HG02852 (cell line): ENCODE measurements around the gene CTSV.
"Not testable (repeated sequence)": the region's sequence is repeated elsewhere in the genome, so short reads cannot be mapped to it uniquely, and the experiment has no call there.

Experiments used
- ATAC-seq: cut with Tn5 transposase; IDR thresholded peaks from one replicate; pipeline ENCODE4 v1.9.1; 2021; ENCODE audit warnings: mild to moderate bottlenecking, moderate library complexity; ENCODE audit not compliant: unreplicated experiment

The CTSV gene

DNA sequence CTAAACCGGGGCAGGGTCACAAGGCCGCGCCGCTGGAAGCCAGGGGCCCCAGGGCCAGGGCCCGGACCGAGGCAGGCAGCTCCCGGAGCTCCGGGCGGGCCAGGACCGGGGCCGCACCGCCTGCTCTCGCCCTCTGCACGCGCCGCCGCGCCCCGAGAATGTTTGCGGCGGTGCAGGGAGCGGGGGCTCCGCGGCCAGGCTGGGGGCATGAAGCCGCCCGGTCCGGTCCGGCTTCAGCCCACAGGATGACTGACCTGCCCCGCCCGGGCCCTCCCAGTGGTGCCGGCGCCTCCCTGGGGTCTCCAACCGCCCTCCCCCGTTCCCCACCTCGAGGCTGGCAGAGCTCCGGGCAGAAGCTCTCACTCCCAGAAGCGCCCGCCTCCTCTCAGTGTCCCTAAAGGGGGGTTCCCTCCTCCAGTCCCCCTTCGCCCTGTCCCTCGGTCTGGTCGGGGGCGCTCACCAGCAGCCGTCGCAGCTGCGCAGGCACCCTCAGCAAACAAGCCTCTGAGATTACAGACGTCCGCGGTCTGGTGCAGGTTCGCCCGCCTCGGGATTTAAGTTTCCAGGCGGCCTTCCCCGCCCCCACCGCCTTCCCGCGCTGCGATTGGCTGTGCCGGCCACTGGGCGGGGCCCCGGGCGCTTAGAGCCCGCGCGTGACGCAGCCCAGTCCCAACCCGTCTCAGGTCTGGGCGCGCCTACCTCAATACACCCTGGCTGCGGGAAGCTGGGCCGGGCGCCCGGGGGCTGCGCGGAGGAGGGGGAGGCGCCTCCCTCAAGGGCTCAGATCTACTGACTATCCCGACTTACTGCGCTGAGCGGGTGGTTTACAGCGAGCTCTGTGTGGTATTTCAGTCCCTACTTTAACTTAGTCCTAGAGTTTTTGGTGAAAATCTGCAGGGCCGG lies at the start of gene CTSV:
CTSV (minus strand) TSS at position 532 of the 903 bp plus-strand sequence. CDS start 1,099 bp downstream, outside the sequence.
- ATAC-seq, result peak; percentile 97

DNA sequence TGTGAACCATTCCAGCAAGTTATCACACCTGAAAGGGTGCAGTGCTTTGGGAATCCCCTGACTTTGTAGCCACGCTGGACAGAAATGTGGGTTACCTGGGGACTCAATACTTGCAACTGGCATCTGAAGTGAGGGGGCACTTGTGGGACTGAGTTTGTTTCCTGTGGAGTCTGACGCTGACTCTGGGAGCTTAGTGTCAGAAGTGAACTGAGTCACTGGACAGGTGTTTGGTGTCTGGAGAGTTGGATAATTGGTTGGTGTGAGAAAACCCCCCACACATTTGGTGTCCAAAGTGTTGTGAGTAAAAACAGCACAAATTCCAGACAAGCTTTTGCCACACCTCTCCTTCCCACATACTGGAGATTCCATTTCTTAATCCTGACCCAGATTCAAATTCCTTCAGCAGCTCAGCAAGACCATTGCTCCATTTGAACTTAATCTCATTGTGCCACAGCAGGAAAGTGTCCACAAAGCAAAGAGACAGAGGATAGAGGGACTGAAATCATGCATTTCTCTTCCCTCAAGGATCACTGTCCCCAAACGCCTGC lies 48.8 kb upstream of the CTSV start:
- ATAC-seq, result not testable (repeated sequence)

GRCh38 chr9:97084562-97084991 lies 45.6 kb upstream of the CTSV start:
- ATAC-seq, result not testable (repeated sequence)

GRCh38 chr9:97078362-97078761 lies 39.4 kb upstream of the CTSV start:
- ATAC-seq, result no peak

- no peak for ATAC-seq
Measured at GRCh38 chr9:97077452-97078295, 38.7 kb upstream of the CTSV start.

- not testable (repeated sequence) for ATAC-seq
Measured at GRCh38 chr9:97076731-97077451, 37.9 kb upstream of the CTSV start.

GRCh38 chr9:97076238-97076637 lies 37.3 kb upstream of the CTSV start:
- ATAC-seq, result no peak

DNA sequence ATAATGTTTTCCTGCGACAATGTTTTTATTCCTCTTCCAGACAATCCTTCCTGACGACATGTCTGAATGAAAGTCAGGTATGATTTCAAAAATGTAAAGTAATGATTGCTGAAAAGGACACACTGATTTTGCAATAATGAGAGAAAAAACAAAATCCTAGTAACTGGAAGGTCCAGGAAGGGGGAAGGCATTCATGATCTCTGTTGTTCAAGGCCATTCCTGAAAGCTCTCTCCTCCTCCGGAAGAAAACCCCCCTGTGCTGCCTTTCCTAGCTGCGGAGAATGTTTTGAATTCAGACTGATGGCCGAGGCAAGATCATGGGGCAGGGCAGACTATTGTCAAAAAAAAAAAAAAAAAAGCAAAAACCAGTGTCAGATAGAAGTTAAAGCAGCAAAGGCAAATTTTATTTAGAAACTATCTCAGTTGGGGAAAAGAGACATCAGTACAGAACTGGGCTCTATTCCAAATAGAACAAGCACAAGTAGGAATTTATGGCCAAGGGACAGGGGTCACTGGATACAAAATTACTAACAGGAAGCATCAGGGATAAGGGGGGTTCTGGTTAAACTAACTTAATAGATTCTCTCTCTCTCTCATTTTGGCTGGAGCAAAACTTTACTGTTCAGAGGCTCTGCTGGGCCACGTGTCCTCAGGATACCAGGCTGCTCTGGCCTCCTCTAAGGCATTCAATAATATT lies 36.5 kb upstream of the CTSV start:
- ATAC-seq, result no peak

- no peak for ATAC-seq
Measured at GRCh38 chr9:97073506-97073905, 34.6 kb upstream of the CTSV start.

DNA sequence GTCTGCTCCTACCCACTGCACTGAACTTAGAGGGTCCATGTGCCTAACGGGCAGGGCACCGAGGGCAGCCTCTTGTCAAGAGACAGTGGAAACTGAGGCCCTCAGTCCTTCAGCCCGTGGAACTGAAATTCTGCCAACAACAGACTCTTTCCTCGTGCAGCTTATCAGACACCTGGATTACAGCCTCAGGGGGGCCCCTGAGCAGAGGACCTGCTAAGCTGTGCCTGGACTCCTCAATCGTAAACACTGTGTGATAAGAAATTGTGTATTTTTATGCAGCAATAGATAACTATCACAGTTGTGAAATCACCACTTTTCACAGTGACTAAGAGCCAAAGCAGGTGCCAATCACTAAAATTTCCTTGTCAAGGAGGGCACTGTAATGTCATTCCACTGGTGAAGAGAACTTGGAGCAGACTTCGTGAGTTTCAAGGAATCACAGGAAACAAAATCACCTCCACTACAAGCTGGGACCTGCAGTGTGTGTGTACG lies 33.4 kb upstream of the CTSV start:
- no peak for ATAC-seq

- not testable (repeated sequence) for ATAC-seq
Measured at GRCh38 chr9:97070325-97070724, 31.4 kb upstream of the CTSV start.

DNA sequence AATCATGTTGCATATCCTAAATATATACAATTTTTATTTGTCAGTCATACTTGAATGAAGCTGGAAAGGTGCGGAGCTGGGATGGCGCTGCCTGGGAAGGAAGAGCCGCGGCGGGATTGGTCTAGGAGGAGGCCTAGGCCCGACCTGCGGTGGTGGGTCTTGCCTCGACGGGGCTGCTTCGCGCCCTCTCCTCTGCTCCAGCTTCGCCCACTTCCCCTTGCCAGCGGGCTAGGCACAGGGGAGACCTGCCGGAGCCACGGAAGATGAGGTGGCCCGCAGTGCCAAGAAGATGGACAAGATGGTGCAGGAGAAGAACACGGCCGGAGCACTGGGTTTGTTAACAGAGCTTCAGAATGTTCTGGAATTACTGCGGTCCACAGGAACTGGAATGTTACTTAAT lies 28.5 kb upstream of the CTSV start:
- no peak for ATAC-seq

- ATAC-seq, result no peak
Measured at GRCh38 chr9:97064176-97064575, 25.2 kb upstream of the CTSV start.

DNA sequence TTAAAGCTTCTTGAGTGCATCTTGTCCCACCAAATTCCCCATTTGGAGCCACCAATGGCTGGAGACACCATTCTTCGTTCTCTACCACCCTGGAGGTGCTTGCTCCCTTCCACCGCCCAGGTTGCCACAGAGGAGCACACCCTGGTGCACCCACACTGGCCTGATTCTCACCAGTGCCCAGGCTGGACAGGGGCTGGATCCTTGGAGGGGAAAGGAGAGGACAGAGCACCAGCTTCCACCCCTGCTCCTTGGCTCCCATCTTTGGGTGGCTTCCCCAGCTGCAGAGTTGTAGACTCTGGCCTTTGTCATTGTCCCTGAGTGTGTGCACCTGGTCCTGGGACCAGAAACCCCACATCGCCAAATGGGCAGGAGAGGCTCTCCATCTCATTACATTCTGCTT lies 21.9 kb upstream of the CTSV start:
- no peak for ATAC-seq

GRCh38 chr9:97059626-97060025 lies 20.7 kb upstream of the CTSV start:
- ATAC-seq, result no peak

- no peak for ATAC-seq
Measured at GRCh38 chr9:97057651-97058050, 18.7 kb upstream of the CTSV start.

DNA sequence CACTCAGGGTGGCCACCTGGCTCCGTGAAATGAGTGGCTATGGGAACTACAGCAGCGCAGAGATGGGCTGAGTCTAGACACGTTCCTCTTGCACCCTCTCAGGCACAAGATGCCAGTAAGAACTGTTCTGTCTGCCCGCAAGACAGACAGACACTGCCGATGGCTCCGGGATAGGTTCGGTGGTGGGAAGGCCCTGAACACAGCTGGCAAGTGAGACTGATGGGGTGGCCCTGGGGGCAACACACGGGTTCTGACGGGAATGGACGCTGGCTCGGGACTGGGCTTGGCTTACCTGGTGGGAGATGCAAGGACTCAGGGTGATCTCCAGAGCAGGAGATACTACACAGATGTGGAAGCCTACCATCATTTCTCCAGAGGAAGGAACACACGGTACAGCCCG lies 16.9 kb upstream of the CTSV start:
- not testable (repeated sequence) for ATAC-seq

GRCh38 chr9:97053717-97054116 lies 14.8 kb upstream of the CTSV start:
- no peak for ATAC-seq

- no peak for ATAC-seq
Measured at GRCh38 chr9:97052735-97053134, 13.8 kb upstream of the CTSV start.

- no peak for ATAC-seq
Measured at GRCh38 chr9:97046228-97046627, 7.3 kb upstream of the CTSV start.
